Transverse colon (tissue), 4 donors: ENCODE measurements around the gene CDADC1. TPM values are rescaled to one million over a fixed set of nuclear protein-coding genes. Genes with fewer than 3 reads are reported as not detected.
A peak's percentile ranks its signal among the peaks of the same experiment; 100 is the strongest.

ENCODE experiments used
- DNase-seq: peaks from one replicate; pipeline ENCODE4 v3.0.0-alpha.2; 2019
- H3K27ac ChIP-seq, 4 donors: fragments of 200-600 bp; sonication (generic); 2 replicates each; pipeline ENCODE4 v1.5.1; 2016 to 2018; ENCODE audit warnings: inconsistent platforms in 4 of 4
- H3K27me3 ChIP-seq: fragments of 200-600 bp; sonication (generic); 2 replicates; pipeline ENCODE4 v1.5.1; 2017; ENCODE audit warnings: inconsistent platforms
- H3K36me3 ChIP-seq, 4 donors: fragments of 200-600 bp; sonication (generic); 2 replicates each; pipeline ENCODE4 v1.5.1; 2017 to 2019; ENCODE audit warnings: inconsistent platforms in 4 of 4
- H3K4me1 ChIP-seq, 4 donors: fragments of 200-600 bp; sonication (generic); 2 replicates each; pipeline ENCODE4 v1.5.1; 2017 to 2020; ENCODE audit warnings: inconsistent platforms in 4 of 4
- H3K4me3 ChIP-seq, 4 donors: fragments of 200-600 bp; sonication (generic); 1 replicate in 1 of 4; 2 replicates in 3 of 4; pipeline versions ENCODE4 v1.5.1 to v1.6.1; 2017 to 2019; ENCODE audit warnings: inconsistent platforms in 4 of 4
- H3K9me3 ChIP-seq, 2 donors: fragments of 200-600 bp; sonication (generic); 2 replicates each; pipeline ENCODE4 v1.5.1; 2017 to 2019; ENCODE audit warnings: inconsistent platforms in 2 of 2
- EP300 ChIP-seq: sonication (generic); formaldehyde crosslinking; IDR thresholded peaks from one replicate; pipeline ENCODE4 v1.6.1; 2017; ENCODE audit warnings: antibody characterized with exemption, low read depth
- POLR2A ChIP-seq: fragments of 450-650 bp; IDR thresholded peaks from one replicate; pipeline ENCODE4 v1.6.1; 2016; ENCODE audit warnings: antibody characterized with exemption, mild to moderate bottlenecking, moderate library complexity
- POLR2AphosphoS5 ChIP-seq, 3 donors: sonication (generic); formaldehyde crosslinking; IDR thresholded peaks; one replicate each; pipeline ENCODE4 v1.6.1; 2016; ENCODE audit warnings: antibody characterized with exemption in 3 of 3
- WGBS, 2 donors: methylation state at CpG; one replicate each; pipeline ENCODE4 v1.1.5; 2018; ENCODE audit warnings: low coverage in 1 of 2; 5-methylcytosine and 5-hydroxymethylcytosine counted together
- in situ Hi-C, 4 donors: fragments of 200-750 bp; cut with MboI; loops; one replicate each; pipeline versions ENCODE4 v1.15.0 to v1.15.1; 2017; ENCODE audit warnings: low sequenced_read_pairs in 3 of 4, low pct_ligation_motif_present in 1 of 4, low pct_unique_long_range_greater_than_20kb in 1 of 4
- intact Hi-C: fragments of 100-400 bp; cut with DNase I; formaldehyde crosslinking; loops from one replicate; pipeline ENCODE4 v1.15.1; 2023; ENCODE audit warnings: low total_unique reads
- total RNA-seq, 4 donors: library from RNA; depleted of rRNA; stranded (reverse); fragments of >200 nt; gene quantifications; one replicate each; pipeline ENCODE4 v1.1.0, GENCODE V29; 2016
- TF ChIP-seq, protein P1 (sequence below), 5 experiments: fragments of 200-600 bp in 3 of 5; fragments of 450-650 bp in 2 of 5; sonication (generic) in 3 of 5; IDR thresholded peaks; 1 replicate in 2 of 5; 2 replicates in 3 of 5; pipeline ENCODE4 v1.5.1; 2016 to 2017; ENCODE audit warnings: antibody characterized with exemption in 5 of 5, inconsistent platforms in 3 of 5, mild to moderate bottlenecking in 2 of 5, moderate library complexity in 1 of 5

Gene CDADC1
- total RNA-seq, 4 donors from 2014 or later, result 0.75 to 7.9 (median 3.9) TPM

DNA sequence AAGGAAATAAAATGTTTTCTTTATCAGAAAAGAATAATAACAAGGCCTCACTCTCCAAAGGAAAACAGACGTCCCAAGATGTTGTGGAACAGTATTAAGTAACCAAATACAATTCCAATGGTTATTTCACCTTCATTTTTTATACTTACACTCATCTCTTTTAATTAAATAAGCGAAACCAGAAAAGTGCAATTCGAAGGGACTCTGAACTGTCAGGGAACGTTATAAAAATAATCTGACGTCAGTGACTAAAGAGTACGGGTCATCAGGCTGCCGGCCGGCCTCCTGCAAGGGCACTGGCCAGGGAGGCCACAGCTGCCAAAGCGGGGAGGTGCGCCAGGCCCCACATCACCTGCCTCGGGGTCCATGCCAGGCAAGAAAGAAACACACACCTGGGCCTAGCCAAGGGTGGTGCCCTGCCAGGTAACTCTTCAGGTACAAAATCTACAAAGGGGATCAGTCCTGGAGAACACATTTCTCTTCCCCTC, 61.2 kb downstream of the CDADC1 start:
- no peak for DNase-seq
- Histone ChIP-seq H3K27me3 (no peaks in the 10 kb centered on the region), H3K4me1 (peaks cover 7 to 28% (median 13%) of the 10 kb centered on the region in 4 donors), H3K27ac (peak overlapping the region; percentile 77 to 90 (median 80)), H3K4me3 (no peak overlapping the region), H3K9me3 (no peaks in the 10 kb centered on the region), H3K36me3 (no peaks in the 10 kb centered on the region)
- 74 to 82% methylated on average over 4 to 11 of the region's 11 CpGs for WGBS, 2 donors
- no peak for TF ChIP-seq POLR2A
- intact Hi-C loops (loop anchor here (10.0 kb wide), 1 partner anchor 296 kb away; no protein-coding TSS in a partner anchor), in situ Hi-C loops (loop anchor here in 3 of 4 donors (10.0 to 25.0 kb wide), 3 partner anchors 126 to 296 kb away; partner anchors contain the start of genes CAB39L (in 1 of the 3) and SETDB2 (in 1 of the 3))

DNA sequence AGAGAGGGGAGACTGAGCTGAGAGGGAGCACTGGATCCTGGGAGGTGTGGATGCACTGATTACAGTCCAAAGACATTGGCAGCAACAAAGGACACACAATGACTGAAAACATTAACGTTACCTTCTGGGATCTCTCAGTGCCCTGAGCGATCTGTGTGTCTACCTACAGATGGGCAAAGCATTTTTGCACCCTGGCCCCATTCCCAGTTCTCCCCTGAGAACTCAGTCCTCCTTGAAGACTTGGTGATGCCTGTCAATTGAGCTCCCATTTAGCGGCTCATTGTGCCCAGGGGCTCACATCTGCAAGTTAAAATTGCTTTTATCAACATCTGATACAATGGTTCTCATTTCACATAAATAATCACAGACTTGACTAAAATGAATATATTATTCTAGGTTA, 62.5 kb downstream of the CDADC1 start:
- H3K27ac ChIP-seq, result peak overlapping the region in 3 of 4 donors; percentile 77 to 90 (median 81)
- TF ChIP-seq POLR2AphosphoS5 (IDR thresholded peaks at IDR 0.05) (no peak), EP300 (no peak), POLR2A (no peak)
- TF ChIP-seq, protein P1, sequence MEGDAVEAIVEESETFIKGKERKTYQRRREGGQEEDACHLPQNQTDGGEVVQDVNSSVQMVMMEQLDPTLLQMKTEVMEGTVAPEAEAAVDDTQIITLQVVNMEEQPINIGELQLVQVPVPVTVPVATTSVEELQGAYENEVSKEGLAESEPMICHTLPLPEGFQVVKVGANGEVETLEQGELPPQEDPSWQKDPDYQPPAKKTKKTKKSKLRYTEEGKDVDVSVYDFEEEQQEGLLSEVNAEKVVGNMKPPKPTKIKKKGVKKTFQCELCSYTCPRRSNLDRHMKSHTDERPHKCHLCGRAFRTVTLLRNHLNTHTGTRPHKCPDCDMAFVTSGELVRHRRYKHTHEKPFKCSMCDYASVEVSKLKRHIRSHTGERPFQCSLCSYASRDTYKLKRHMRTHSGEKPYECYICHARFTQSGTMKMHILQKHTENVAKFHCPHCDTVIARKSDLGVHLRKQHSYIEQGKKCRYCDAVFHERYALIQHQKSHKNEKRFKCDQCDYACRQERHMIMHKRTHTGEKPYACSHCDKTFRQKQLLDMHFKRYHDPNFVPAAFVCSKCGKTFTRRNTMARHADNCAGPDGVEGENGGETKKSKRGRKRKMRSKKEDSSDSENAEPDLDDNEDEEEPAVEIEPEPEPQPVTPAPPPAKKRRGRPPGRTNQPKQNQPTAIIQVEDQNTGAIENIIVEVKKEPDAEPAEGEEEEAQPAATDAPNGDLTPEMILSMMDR (IDR thresholded peaks at IDR 0.05), result no peak

DNA sequence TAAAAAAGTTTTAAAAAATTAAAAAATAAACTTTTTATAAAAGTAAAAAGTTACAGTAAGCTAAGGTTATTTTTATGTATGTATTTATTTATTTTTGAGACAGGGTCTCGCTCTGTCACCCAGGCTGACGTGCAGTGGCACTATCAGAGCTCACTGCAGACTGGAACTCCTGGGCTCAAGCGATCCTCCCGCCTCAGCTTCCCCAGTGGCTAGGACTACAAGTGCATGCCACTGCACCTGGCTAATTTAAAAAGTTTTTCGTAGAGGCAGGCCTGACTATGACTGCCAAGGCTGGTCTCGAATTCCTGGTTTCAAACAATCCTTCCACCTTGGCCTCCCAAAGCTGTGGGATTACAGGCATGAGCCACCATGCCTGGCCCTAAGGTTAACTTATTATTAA, 64.1 kb downstream of the CDADC1 start:
- TF ChIP-seq, protein P1 (IDR thresholded peaks at IDR 0.05), result no peak
- no peak for TF ChIP-seq POLR2AphosphoS5 (IDR thresholded peaks at IDR 0.05)
- no peak for TF ChIP-seq EP300
- TF ChIP-seq POLR2A, result no peak
- H3K36me3 ChIP-seq, result no peaks in the 10 kb centered on the region
- no peak overlapping the region for H3K4me3 ChIP-seq
- in situ Hi-C loops (loop anchor here in 1 of 4 donors (25.0 kb wide), 1 partner anchor 125 kb away; the partner anchor contains the start of genes CAB39L and SETDB2), intact Hi-C loops (loop anchor here (2.0 kb wide), 1 partner anchor 87 kb away; no protein-coding TSS in a partner anchor)
- H3K9me3 ChIP-seq, result no peaks in the 10 kb centered on the region
- no peak overlapping the region for H3K27ac ChIP-seq
- WGBS, 2 donors, result 98 to 100% methylated on average over 1 to 6 of the region's 6 CpGs
- peaks cover 8 to 41% (median 17%) of the 10 kb centered on the region in 4 donors for H3K4me1 ChIP-seq
- H3K27me3 ChIP-seq, result no peaks in the 10 kb centered on the region
- DNase-seq, result no peak

More for the DNA sequence above, 62.5 kb downstream of the CDADC1 start:
- H3K36me3 ChIP-seq, result no peaks in the 10 kb centered on the region
- no peak for DNase-seq
- H3K4me1 ChIP-seq, result peaks cover 8 to 41% (median 17%) of the 10 kb centered on the region in 4 donors
- intact Hi-C loops, result no loop called here
- no peaks in the 10 kb centered on the region for H3K27me3 ChIP-seq
- no peaks in the 10 kb centered on the region for H3K9me3 ChIP-seq
- 95% methylated on average over 3 of the region's 3 CpGs; no CpG with 5 or more reads in 1 of the 2 donors for WGBS, 2 donors
- H3K4me3 ChIP-seq, result no peak overlapping the region
- in situ Hi-C loops, result loop anchor here in 1 of 4 donors (25.0 kb wide), 1 partner anchor 127 kb away; the partner anchor contains the start of genes CAB39L and SETDB2

DNA sequence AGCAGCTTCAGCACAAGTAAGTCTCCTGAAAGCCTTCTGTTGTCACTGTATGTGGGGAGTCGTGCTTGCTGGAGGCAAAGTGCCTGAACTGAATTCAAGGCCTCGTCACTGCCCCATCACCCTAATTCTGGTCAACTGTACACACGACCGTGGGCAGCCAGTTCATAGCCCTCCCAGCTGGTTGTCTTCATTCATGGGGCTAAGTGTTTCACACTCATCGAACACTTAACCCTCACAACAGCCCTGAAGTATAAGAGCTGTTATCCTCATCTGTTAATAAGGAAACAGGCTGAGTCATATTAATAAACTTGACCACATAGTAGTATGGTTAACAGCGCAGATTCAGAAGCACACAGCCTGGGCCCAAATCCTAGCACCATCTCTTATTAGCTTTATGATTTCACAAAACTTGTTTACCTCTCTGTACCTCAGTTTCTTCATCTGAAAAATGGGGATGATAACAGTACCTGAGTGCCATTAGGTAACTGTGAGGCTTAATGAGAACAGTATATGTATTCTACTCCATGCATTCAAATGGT, 66.7 kb downstream of the CDADC1 start:
- no peak for DNase-seq
- TF ChIP-seq EP300 (no peak), POLR2AphosphoS5 (IDR thresholded peaks at IDR 0.05) (no peak)
- TF ChIP-seq, protein P1 (IDR thresholded peaks at IDR 0.05), result no peak
- in situ Hi-C loops (loop anchor here in 1 of 4 donors (25.0 kb wide), 1 partner anchor 123 kb away; the partner anchor contains the start of genes CAB39L and SETDB2), intact Hi-C loops (no loop called here)
- Histone ChIP-seq H3K4me1 (peaks cover 4 to 19% (median 9%) of the 10 kb centered on the region in 4 donors), H3K27ac (peak overlapping the region; percentile 66 to 78 (median 72)), H3K36me3 (no peaks in the 10 kb centered on the region), H3K4me3 (no peak overlapping the region), H3K9me3 (no peaks in the 10 kb centered on the region), H3K27me3 (no peaks in the 10 kb centered on the region)
- WGBS, 2 donors, result 64 to 83% methylated on average over 1 to 6 of the region's 6 CpGs
